ENCODE data around the gene MELTF. TPM values are rescaled to one million over a fixed set of nuclear protein-coding genes. Genes with fewer than 3 reads are reported as not detected.

The MELTF gene
- total and polyA plus RNA-seq, 2 experiments from 2014 or later: 74.0 to 121 TPM

DNA sequence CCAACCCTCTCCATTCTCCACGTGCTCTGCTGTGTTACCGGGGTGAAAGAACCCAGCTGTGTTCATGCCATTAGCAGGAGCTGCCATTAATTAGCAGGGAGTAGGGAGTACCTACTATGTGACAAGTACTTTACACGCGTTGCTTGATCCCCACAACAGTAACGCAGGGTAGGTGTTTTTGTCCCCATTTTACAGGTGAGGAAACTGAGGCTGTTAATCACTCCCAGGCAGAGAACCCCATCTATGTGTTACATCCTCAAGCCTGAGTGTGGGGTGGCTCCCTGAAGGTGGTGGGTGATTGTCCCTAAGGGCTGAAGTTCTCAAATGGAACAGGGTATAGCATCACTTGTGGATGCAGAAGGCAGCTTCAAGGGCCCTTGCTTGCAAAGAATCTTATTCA, 22.8 kb downstream of the MELTF start:
- Histone ChIP-seq H3K4me3 (no peak overlapping the region), H3K9me2 (replicated peaks; ENCODE audit: insufficient read depth) (no peaks in the 10 kb centered on the region), H3K79me2 (no peaks in the 10 kb centered on the region), H3K4me2 (no peak overlapping the region), H3K36me3 (replicated peaks; ENCODE audit: insufficient read depth, low read depth) (no peaks in the 10 kb centered on the region), H3K27me3 (no peaks in the 10 kb centered on the region), H2AFZ (no peak overlapping the region), H4K20me1 (ENCODE audit: insufficient read depth, poor library complexity, severe bottlenecking) (no peaks in the 10 kb centered on the region), H3K9me3 (ENCODE audit: low read depth) (no peaks in the 10 kb centered on the region), H3K27ac (no peak overlapping the region), H3K4me1 (ENCODE audit: insufficient read depth) (peaks cover 13% of the 10 kb centered on the region)
- no peak for DNase-seq (ENCODE audit: low spot score)
- TF ChIP-seq EZH2phosphoT487 (IDR thresholded peaks at IDR 0.05; ENCODE audit: low read depth, severe bottlenecking, unreplicated experiment) (no peak), EZH2 (IDR thresholded peaks at IDR 0.05; ENCODE audit: borderline replicate concordance) (no peak)
- TF ChIP-seq, protein P1, sequence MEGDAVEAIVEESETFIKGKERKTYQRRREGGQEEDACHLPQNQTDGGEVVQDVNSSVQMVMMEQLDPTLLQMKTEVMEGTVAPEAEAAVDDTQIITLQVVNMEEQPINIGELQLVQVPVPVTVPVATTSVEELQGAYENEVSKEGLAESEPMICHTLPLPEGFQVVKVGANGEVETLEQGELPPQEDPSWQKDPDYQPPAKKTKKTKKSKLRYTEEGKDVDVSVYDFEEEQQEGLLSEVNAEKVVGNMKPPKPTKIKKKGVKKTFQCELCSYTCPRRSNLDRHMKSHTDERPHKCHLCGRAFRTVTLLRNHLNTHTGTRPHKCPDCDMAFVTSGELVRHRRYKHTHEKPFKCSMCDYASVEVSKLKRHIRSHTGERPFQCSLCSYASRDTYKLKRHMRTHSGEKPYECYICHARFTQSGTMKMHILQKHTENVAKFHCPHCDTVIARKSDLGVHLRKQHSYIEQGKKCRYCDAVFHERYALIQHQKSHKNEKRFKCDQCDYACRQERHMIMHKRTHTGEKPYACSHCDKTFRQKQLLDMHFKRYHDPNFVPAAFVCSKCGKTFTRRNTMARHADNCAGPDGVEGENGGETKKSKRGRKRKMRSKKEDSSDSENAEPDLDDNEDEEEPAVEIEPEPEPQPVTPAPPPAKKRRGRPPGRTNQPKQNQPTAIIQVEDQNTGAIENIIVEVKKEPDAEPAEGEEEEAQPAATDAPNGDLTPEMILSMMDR (IDR thresholded peaks at IDR 0.05; ENCODE audit: poor library complexity): no peak
- 96% methylated on average over 5 of the region's 5 CpGs for WGBS (ENCODE audit: low lambda C conversion rate, missing lambda C conversion rate)

DNA sequence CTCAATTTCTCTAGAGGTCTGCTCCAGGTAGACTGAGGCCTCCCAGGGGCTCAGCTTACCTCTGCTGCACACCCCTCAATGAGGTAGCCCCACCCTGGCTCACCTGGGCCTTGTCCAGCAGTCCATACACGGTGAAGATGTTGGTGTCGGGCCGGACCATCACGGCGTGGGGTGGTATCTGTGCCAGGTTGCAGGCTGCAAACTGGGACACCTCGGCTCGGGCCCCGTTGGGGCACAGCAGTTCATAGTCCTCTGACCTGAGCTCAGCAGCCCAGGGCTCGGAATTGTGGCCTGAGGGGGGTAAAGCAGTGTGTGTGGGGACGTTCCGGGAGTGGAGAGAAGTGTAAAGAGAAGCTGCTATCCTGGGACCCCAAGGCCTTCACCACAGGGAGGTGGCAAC, 23.2 kb downstream of the MELTF start:
- H3K27ac ChIP-seq: no peak overlapping the region
- no peaks in the 10 kb centered on the region for H3K9me3 ChIP-seq (ENCODE audit: low read depth)
- WGBS (ENCODE audit: low lambda C conversion rate, missing lambda C conversion rate): 94% methylated on average over 11 of the region's 11 CpGs
- TF ChIP-seq EZH2phosphoT487 (IDR thresholded peaks at IDR 0.05; ENCODE audit: low read depth, severe bottlenecking, unreplicated experiment): no peak
- TF ChIP-seq, protein P1 (IDR thresholded peaks at IDR 0.05; ENCODE audit: poor library complexity): no peak
- TF ChIP-seq EZH2 (IDR thresholded peaks at IDR 0.05; ENCODE audit: borderline replicate concordance): no peak
- no peak overlapping the region for H3K4me3 ChIP-seq
- H3K4me1 ChIP-seq (ENCODE audit: insufficient read depth): peaks cover 13% of the 10 kb centered on the region
- H3K27me3 ChIP-seq: no peaks in the 10 kb centered on the region
- H4K20me1 ChIP-seq (ENCODE audit: insufficient read depth, poor library complexity, severe bottlenecking): no peaks in the 10 kb centered on the region
- no peaks in the 10 kb centered on the region for H3K9me2 ChIP-seq (replicated peaks; ENCODE audit: insufficient read depth)
- no peaks in the 10 kb centered on the region for H3K79me2 ChIP-seq
- no peak overlapping the region for H2AFZ ChIP-seq
- no peaks in the 10 kb centered on the region for H3K36me3 ChIP-seq (replicated peaks; ENCODE audit: insufficient read depth, low read depth)
- no peak overlapping the region for H3K4me2 ChIP-seq
- no peak for DNase-seq (ENCODE audit: low spot score)

DNA sequence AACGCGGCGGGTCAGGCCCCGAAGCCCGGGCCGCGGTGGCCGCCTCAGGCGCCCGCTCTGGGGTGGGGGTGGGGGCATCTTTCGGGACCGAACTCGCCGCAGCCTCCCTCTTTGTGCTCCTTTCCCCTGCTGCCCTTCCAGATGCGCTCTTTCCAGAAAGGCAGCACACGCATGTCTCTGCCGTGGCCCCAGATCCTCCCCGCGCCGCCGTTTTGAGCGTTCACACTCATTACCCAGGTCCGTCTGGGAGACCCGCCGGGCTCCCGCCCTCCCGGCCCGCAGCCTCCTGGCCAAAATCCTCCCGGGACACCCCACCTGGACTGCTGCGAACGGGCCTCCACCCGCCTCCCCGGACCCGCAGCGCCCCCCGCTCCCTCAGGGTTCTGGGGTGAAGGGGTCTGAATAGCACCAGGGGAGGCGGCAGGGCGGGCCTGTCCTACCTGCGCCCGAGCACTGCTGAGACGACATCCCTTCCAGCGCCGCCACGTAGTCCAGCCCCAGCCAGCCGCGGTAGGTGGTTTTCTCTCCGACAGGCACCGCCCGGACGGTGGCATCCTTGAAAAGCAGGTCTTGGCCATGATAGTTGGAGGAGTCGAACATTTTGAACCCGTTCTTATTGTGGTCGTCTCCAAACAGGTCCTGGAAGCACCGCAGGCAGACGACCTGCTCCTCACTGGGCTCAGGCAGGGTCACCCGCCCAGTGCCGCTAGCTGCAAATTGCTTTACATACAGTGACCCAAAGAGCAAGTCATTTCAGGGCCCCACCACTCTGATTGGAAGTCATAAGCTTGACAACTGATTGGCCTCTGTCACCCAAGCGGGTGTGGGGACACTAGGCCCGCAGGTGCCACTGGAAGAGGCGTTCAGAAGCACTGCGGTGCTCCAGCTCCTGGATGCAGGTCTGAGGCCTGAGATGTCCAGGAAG, 25.9 kb downstream of the MELTF start:
- WGBS (ENCODE audit: low lambda C conversion rate, missing lambda C conversion rate): 30% methylated on average over 35 of the region's 61 CpGs
- H3K4me2 ChIP-seq: peak overlapping the region; percentile 99
- H3K27ac ChIP-seq: peak overlapping the region; percentile 91
- no peaks in the 10 kb centered on the region for H4K20me1 ChIP-seq (ENCODE audit: insufficient read depth, poor library complexity, severe bottlenecking)
- no peaks in the 10 kb centered on the region for H3K79me2 ChIP-seq
- no peak for TF ChIP-seq EZH2 (IDR thresholded peaks at IDR 0.05; ENCODE audit: borderline replicate concordance)
- TF ChIP-seq, protein P1 (IDR thresholded peaks at IDR 0.05; ENCODE audit: poor library complexity): no peak
- TF ChIP-seq EZH2phosphoT487 (IDR thresholded peaks at IDR 0.05; ENCODE audit: low read depth, severe bottlenecking, unreplicated experiment): no peak
- peaks cover 13% of the 10 kb centered on the region for H3K4me1 ChIP-seq (ENCODE audit: insufficient read depth)
- H3K4me3 ChIP-seq: peak overlapping the region; percentile 82
- no peaks in the 10 kb centered on the region for H3K27me3 ChIP-seq
- H3K9me3 ChIP-seq (ENCODE audit: low read depth): no peaks in the 10 kb centered on the region
- H2AFZ ChIP-seq: peak overlapping the region; percentile 88
- H3K36me3 ChIP-seq (replicated peaks; ENCODE audit: insufficient read depth, low read depth): no peaks in the 10 kb centered on the region
- H3K9me2 ChIP-seq (replicated peaks; ENCODE audit: insufficient read depth): no peaks in the 10 kb centered on the region
- DNase-seq (ENCODE audit: low spot score): peak; percentile 42

Data from hepatocyte (in vitro differentiated cells).